PC-3 (cell line): ENCODE measurements around the gene RREB1. TPM values are rescaled to one million over a fixed set of nuclear protein-coding genes. Genes with fewer than 3 reads are reported as not detected.
A peak's percentile ranks its signal among the peaks of the same experiment; 100 is the strongest.

Experiments
- ATAC-seq: fragments of 200-7000 bp; cut with Tn5 transposase; 2 replicates; pipeline ENCODE4 v1.9.1; 2020; ENCODE audit warnings: mild to moderate bottlenecking, moderate library complexity
- BruUV-seq: library from RNA; stranded (reverse); fragments of 400-500 nt; replicated peaks from 2 replicates; lab custom pipeline; 2021; lab: Mats Ljungman, UMichigan
- CTCF ChIA-PET: fragments of 300-600 bp; sonication (Branson Sonifier 250); formaldehyde crosslinking; loops from one replicate; lab custom pipeline; 2022; ENCODE audit warnings: antibody characterized with exemption; lab: Charles Lee
- POLR2A ChIA-PET: fragments of 300-600 bp; sonication (Branson Sonifier 250); formaldehyde crosslinking; loops from one replicate; lab custom pipeline; 2022; ENCODE audit warnings: antibody characterized with exemption; ENCODE audit not compliant: unreplicated experiment; lab: Charles Lee
- DNase-seq: peaks from one replicate; pipeline ENCODE4 v3.0.0-alpha.2; 2015
- H2AFZ ChIP-seq: fragments of 300-600 bp; sonication (generic); 2 replicates; pipeline ENCODE4 v1.6.0; 2016; ENCODE audit warnings: antibody characterized with exemption, low read length
- H3F3A ChIP-seq: fragments of 300-600 bp; sonication (generic); one replicate; pipeline ENCODE4 v1.6.0; 2017; ENCODE audit warnings: antibody characterized with exemption, low read length, control low read depth, mild to moderate bottlenecking; ENCODE audit not compliant: unreplicated experiment
- H3K27ac ChIP-seq: fragments of 300-600 bp; sonication (generic); 2 replicates; pipeline ENCODE4 v1.5.1; 2016; ENCODE audit warnings: mild to moderate bottlenecking, low read length
- H3K27me3 ChIP-seq: fragments of 300-600 bp; sonication (generic); 2 replicates; pipeline ENCODE4 v1.6.1; 2016; ENCODE audit warnings: low read length, mixed read lengths
- H3K36me3 ChIP-seq: fragments of 300-600 bp; sonication (generic); 2 replicates; pipeline ENCODE4 v1.6.1; 2016; ENCODE audit warnings: low read depth, mixed run types, low read length, mixed read lengths
- H3K4me1 ChIP-seq: fragments of 300-600 bp; sonication (generic); 2 replicates; pipeline ENCODE4 v1.5.1; 2016; ENCODE audit warnings: low read length; ENCODE audit not compliant: insufficient read depth
- H3K4me2 ChIP-seq: fragments of 300-600 bp; sonication (generic); 2 replicates; pipeline ENCODE4 v1.6.0; 2016; ENCODE audit warnings: low read length
- H3K4me3 ChIP-seq: fragments of 300-600 bp; sonication (generic); 2 replicates; pipeline ENCODE4 v1.5.1; 2016; ENCODE audit warnings: mild to moderate bottlenecking, low read length, mixed read lengths
- H3K79me2 ChIP-seq: fragments of 300-600 bp; sonication (generic); 2 replicates; pipeline ENCODE4 v1.6.1; 2017; ENCODE audit warnings: low read length, mixed read lengths
- H3K9ac ChIP-seq: fragments of 300-600 bp; sonication (generic); 2 replicates; pipeline ENCODE4 v1.6.0; 2016; ENCODE audit warnings: mild to moderate bottlenecking, low read length
- H3K9me2 ChIP-seq: fragments of 300-600 bp; sonication (generic); replicated peaks from 2 replicates; pipeline ENCODE4 v1.6.1; 2016; ENCODE audit warnings: mixed run types, low read length, mixed read lengths
- H3K9me3 ChIP-seq: fragments of 300-600 bp; sonication (generic); 2 replicates; pipeline ENCODE4 v1.6.1; 2016; ENCODE audit warnings: low read length, mixed read lengths
- H4K20me1 ChIP-seq: fragments of 300-600 bp; sonication (generic); 2 replicates; pipeline ENCODE4 v1.6.1; 2016; ENCODE audit warnings: low read length, mixed read lengths
- CTCF ChIP-seq: fragments of 300-600 bp; sonication (generic); conservative IDR thresholded peaks from 2 replicates; pipeline ENCODE4 v1.5.1; 2017; ENCODE audit warnings: antibody characterized with exemption, low read depth, mild to moderate bottlenecking, low read length
- EZH2 ChIP-seq: fragments of 300-600 bp; sonication (generic); IDR thresholded peaks from one replicate; pipeline ENCODE4 v1.6.1; 2017; ENCODE audit warnings: antibody characterized with exemption, mild to moderate bottlenecking, low read length; ENCODE audit not compliant: unreplicated experiment
- EZH2phosphoT487 ChIP-seq: fragments of 300-600 bp; sonication (generic); IDR thresholded peaks from 2 replicates; pipeline ENCODE4 v1.6.1; 2018; ENCODE audit warnings: mild to moderate bottlenecking, antibody characterized with exemption, low read length, borderline replicate concordance
- intact Hi-C: fragments of 100-400 bp; cut with micrococcal nuclease; formaldehyde crosslinking; loops from 2 replicates; pipeline ENCODE4 v1.9.0; 2023
- total RNA-seq: library from RNA; depleted of rRNA; stranded (reverse); fragments of >200 nt; gene quantifications from 2 replicates; pipeline ENCODE4 v1.2.3, GENCODE V29; 2014

Gene RREB1
- total RNA-seq, 1 experiment from 2014 or later: 26.0 TPM

- Histone ChIP-seq H3K27me3 (no peaks in the 10 kb centered on the region), H3K36me3 (peaks cover 19% of the 10 kb centered on the region), H3K4me2 (no peak overlapping the region), H3K79me2 (peaks cover 100% of the 10 kb centered on the region), H3K4me3 (no peak overlapping the region), H3K4me1 (peaks cover 8% of the 10 kb centered on the region; the same call in 1 of the 2 replicates), H3K27ac (no peak overlapping the region), H3K9me2 (no peaks in the 10 kb centered on the region), H3F3A (no peaks in the 10 kb centered on the region), H3K9ac (no peak overlapping the region), H3K9me3 (no peaks in the 10 kb centered on the region), H4K20me1 (peaks cover 36% of the 10 kb centered on the region), H2AFZ (no peak overlapping the region)
- DNase-seq (no peak), ATAC-seq (no peak)
- ChIA-PET POLR2A (no interaction called here), CTCF (no interaction called here)
- no TSS peak for BruUV-seq
- intact Hi-C loops: no loop called here
- no peak for TF ChIP-seq EZH2phosphoT487
Observed at GRCh38 chr6:7122684-7123083, 14.9 kb downstream of the RREB1 start.

- Histone ChIP-seq H3K9me3 (no peaks in the 10 kb centered on the region), H3K9ac (no peak overlapping the region), H4K20me1 (peaks cover 36% of the 10 kb centered on the region), H3K27ac (no peak overlapping the region), H3K27me3 (no peaks in the 10 kb centered on the region), H3K9me2 (no peaks in the 10 kb centered on the region), H3K4me2 (no peak overlapping the region), H3K79me2 (peaks cover 100% of the 10 kb centered on the region), H3K4me1 (peaks cover 15% of the 10 kb centered on the region), H2AFZ (no peak overlapping the region), H3F3A (no peaks in the 10 kb centered on the region), H3K4me3 (no peak overlapping the region), H3K36me3 (peaks cover 19% of the 10 kb centered on the region)
- BruUV-seq: no TSS peak
- CTCF ChIA-PET: no interaction called here
- DNase-seq: no peak
- intact Hi-C loops: no loop called here
- no peak for TF ChIP-seq EZH2
- TF ChIP-seq CTCF: no peak
- no peak for TF ChIP-seq EZH2phosphoT487
- POLR2A ChIA-PET: interaction anchor here (0.6 kb wide), 2 partner anchors 122 to 1725 kb away, joined by 3 to 5 read pairs; no protein-coding TSS in a partner anchor
- no peak for ATAC-seq
Observed at GRCh38 chr6:7124114-7124513, 16.4 kb downstream of the RREB1 start.

DNA sequence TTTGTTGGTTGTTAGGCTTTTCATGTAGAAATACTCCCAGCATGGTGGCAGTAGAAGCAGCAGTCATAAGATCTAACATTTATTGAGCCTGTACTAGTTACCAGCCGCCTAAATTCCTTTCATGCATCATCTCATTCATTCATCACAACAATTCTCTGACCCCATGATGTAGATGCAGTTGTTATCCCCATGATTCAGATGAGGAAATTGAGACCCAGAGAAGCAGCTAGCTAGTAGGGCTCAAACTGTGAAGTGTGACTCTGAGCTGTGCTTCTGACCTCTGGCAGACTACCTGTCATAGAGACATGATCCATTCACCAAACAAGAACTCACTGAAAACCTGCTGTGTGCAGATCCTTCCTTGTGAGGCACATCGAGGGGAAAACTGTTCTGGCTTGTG, 16.9 kb downstream of the RREB1 start:
- Histone ChIP-seq H4K20me1 (peaks cover 40% of the 10 kb centered on the region), H3K9ac (no peak overlapping the region), H3F3A (no peaks in the 10 kb centered on the region), H3K4me3 (no peak overlapping the region), H3K4me2 (no peak overlapping the region), H2AFZ (no peak overlapping the region), H3K27me3 (no peaks in the 10 kb centered on the region), H3K36me3 (peaks cover 19% of the 10 kb centered on the region), H3K27ac (no peak overlapping the region), H3K9me2 (no peaks in the 10 kb centered on the region), H3K79me2 (peaks cover 100% of the 10 kb centered on the region), H3K9me3 (no peaks in the 10 kb centered on the region), H3K4me1 (peaks cover 15% of the 10 kb centered on the region)
- ChIA-PET POLR2A (interaction anchor here (0.6 kb wide), 1 partner anchor 254 kb away, joined by 3 read pairs; no protein-coding TSS in a partner anchor), CTCF (no interaction called here)
- TSS peak; percentile 5 for BruUV-seq
- ATAC-seq (no peak), DNase-seq (no peak)
- TF ChIP-seq EZH2: no peak
- intact Hi-C loops: no loop called here

DNA sequence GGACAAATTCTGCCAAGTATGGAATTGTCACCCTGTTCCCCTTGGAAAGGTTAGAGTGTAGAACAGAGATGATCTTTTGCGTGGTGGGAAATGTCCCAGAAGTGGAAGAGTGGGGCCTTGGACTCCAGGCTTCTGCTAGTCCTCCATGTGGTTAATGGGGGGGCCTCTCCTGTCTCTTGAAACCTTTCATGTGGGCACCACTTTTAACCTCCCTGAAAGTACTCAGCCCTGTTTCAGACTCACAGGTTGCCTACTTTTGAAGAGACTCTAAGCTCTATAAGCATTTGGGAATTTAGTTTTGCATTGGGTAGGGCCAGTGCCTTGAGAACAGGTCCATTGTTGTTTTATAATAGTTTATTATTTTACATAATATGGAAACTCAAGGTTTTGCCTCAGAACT, 17.5 kb downstream of the RREB1 start:
- Histone ChIP-seq H3K4me3 (no peak overlapping the region), H3K36me3 (peaks cover 19% of the 10 kb centered on the region), H3K9me3 (no peaks in the 10 kb centered on the region), H2AFZ (no peak overlapping the region), H3K4me1 (peaks cover 20% of the 10 kb centered on the region), H3K27me3 (no peaks in the 10 kb centered on the region), H3K9me2 (no peaks in the 10 kb centered on the region), H3K27ac (no peak overlapping the region), H3F3A (no peaks in the 10 kb centered on the region), H3K9ac (no peak overlapping the region), H4K20me1 (peaks cover 42% of the 10 kb centered on the region), H3K4me2 (no peak overlapping the region), H3K79me2 (peaks cover 100% of the 10 kb centered on the region)
- ChIA-PET POLR2A (no interaction called here), CTCF (no interaction called here)
- no TSS peak for BruUV-seq
- TF ChIP-seq EZH2: no peak
- no peak for TF ChIP-seq EZH2phosphoT487
- no peak for TF ChIP-seq CTCF
- intact Hi-C loops: no loop called here
- DNase-seq: no peak
- no peak for ATAC-seq
